Mesothelial cell of epicardium (in vitro differentiated cells): Measurements from ENCODE around the gene CEP76. TPM values are rescaled to one million over a fixed set of nuclear protein-coding genes. Genes with fewer than 3 reads are reported as not detected.
A peak's percentile ranks its signal among the peaks of the same experiment; 100 is the strongest.

Experiments
- DNase-seq, 2 experiments: peaks; one replicate each; pipeline ENCODE4 v3.0.0; 2021; ENCODE audit warnings: low spot score in 2 of 2; ENCODE audit not compliant: unreplicated experiment in 2 of 2
- H3K27ac Mint-ChIP-seq: 2 replicates; pipeline ENCODE4 v1.8.0; 2021; ENCODE audit warnings: mixed read lengths
- H3K27me3 Mint-ChIP-seq: 2 replicates; pipeline ENCODE4 v1.8.0; 2021; ENCODE audit warnings: low read depth, mixed read lengths
- H3K36me3 Mint-ChIP-seq: 2 replicates; pipeline ENCODE4 v1.8.0; 2021; ENCODE audit warnings: mixed read lengths
- H3K4me1 Mint-ChIP-seq: 2 replicates; pipeline ENCODE4 v1.8.0; 2021; ENCODE audit warnings: mixed read lengths
- H3K4me3 Mint-ChIP-seq: 2 replicates; pipeline ENCODE4 v1.8.0; 2021; ENCODE audit warnings: mild to moderate bottlenecking, moderate library complexity, mixed read lengths
- H3K9me3 Mint-ChIP-seq: 2 replicates; pipeline ENCODE4 v1.8.0; 2021; ENCODE audit warnings: mixed read lengths
- total RNA-seq: library from RNA; stranded (reverse); gene quantifications from 3 replicates; pipeline ENCODE4 v1.2.1, GENCODE V29; 2021
- TF ChIP-seq, protein P1 (sequence below): fragments of 200-600 bp; sonication (generic); IDR thresholded peaks from one replicate; pipeline ENCODE4 v1.5.0; 2021; ENCODE audit warnings: antibody characterized with exemption; ENCODE audit not compliant: unreplicated experiment

CEP76 gene
- total RNA-seq, 1 donor from 2014 or later: 9.6 TPM

DNA sequence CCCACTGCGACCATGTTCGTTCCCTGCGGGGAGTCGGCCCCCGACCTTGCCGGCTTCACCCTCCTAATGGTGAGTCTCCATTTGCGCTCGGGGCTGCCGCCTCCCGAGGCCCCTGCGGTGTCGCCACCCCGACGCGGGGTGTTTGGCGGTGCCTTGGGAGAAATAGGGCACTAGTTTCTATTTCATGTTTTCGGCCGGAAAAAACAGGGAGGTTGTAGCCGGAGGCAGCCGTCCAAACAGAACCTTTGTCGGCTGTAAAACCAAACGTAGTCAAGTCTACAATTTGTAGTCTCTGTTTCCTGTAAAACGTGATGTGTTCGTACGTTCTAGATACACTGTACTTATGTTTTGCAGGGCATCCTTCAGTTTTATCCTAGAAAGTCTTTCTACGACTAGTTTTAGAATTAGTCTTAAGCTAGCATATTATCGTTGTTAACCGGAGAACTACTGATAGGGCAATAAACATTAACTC, 609 bp upstream of the CEP76 start:
- no peaks in the 10 kb centered on the region for H3K9me3 Mint-ChIP-seq
- peaks cover 29% of the 10 kb centered on the region for H3K4me1 Mint-ChIP-seq
- TF ChIP-seq, protein P1, sequence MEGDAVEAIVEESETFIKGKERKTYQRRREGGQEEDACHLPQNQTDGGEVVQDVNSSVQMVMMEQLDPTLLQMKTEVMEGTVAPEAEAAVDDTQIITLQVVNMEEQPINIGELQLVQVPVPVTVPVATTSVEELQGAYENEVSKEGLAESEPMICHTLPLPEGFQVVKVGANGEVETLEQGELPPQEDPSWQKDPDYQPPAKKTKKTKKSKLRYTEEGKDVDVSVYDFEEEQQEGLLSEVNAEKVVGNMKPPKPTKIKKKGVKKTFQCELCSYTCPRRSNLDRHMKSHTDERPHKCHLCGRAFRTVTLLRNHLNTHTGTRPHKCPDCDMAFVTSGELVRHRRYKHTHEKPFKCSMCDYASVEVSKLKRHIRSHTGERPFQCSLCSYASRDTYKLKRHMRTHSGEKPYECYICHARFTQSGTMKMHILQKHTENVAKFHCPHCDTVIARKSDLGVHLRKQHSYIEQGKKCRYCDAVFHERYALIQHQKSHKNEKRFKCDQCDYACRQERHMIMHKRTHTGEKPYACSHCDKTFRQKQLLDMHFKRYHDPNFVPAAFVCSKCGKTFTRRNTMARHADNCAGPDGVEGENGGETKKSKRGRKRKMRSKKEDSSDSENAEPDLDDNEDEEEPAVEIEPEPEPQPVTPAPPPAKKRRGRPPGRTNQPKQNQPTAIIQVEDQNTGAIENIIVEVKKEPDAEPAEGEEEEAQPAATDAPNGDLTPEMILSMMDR: no peak
- H3K27ac Mint-ChIP-seq: peak overlapping the region; percentile 97
- no peak for DNase-seq
- peak overlapping the region; percentile 90 for H3K4me3 Mint-ChIP-seq
- H3K27me3 Mint-ChIP-seq: no peaks in the 10 kb centered on the region
- H3K36me3 Mint-ChIP-seq: peaks cover 20% of the 10 kb centered on the region

DNA sequence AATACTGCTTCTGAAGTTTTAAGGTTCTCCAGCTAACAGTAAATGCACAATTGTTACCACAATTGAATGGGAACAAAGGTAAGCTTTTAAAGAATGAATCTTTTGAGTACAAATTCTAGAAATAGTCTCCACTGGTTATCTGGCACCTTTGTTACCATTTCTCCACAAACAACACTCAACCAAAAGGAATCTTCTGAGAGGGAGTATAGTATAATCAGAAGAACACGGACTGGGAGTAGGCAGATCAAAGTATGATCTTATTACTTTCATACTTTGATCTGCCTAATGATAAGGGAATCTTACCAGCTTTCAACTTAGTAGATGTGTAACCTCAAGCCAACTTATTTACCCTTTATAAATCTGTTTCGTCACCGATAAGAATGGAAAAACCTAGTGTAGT, 1.4 kb downstream of the CEP76 start:
- H3K4me1 Mint-ChIP-seq: peaks cover 29% of the 10 kb centered on the region
- H3K4me3 Mint-ChIP-seq: peak overlapping the region; percentile 90
- no peak for DNase-seq
- H3K27me3 Mint-ChIP-seq: no peaks in the 10 kb centered on the region
- no peaks in the 10 kb centered on the region for H3K9me3 Mint-ChIP-seq
- TF ChIP-seq, protein P1: no peak
- H3K36me3 Mint-ChIP-seq: peaks cover 11% of the 10 kb centered on the region
- peak overlapping the region; percentile 97 for H3K27ac Mint-ChIP-seq

DNA sequence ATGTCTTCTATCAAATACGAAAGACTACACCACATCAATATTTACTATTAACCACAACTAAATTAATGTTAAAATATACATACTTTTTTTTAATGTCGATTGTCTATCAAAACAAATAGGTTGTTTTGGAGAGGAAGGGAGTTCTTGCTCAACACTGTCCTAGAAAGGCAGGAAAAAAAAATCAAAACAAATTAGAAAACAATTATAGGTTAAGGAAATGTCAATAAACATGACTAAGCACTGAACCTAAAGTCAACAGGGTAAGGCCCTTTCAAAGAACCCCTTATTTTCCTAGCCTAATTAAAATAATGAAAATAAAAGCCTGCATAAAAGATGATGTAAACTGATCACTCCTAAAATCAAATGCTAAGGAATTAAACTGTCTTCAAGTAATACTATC, 2.8 kb downstream of the CEP76 start:
- H3K9me3 Mint-ChIP-seq: no peaks in the 10 kb centered on the region
- H3K27ac Mint-ChIP-seq: no peak overlapping the region
- H3K4me1 Mint-ChIP-seq: peaks cover 28% of the 10 kb centered on the region
- H3K4me3 Mint-ChIP-seq: no peak overlapping the region
- TF ChIP-seq, protein P1: no peak
- H3K27me3 Mint-ChIP-seq: no peaks in the 10 kb centered on the region
- DNase-seq: no peak
- H3K36me3 Mint-ChIP-seq: peaks cover 10% of the 10 kb centered on the region

DNA sequence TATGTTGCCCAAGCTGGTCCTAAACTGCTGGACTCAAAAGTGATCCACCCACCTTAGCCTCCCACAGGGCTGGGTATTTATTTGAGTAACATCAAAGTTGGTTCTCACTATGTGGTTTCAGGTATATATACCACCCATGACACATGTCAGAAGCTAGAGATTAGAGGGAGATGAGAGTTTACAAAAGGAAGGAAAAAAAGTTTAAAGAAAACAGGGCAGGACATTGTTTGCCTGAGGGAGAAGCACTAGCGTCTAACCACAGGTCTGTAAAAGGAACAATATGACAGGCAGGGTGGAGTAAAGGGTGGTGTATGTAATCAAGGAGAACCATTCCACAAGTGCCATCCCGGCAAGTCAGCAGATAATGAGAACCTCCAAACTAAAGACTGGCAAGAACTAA, 8.5 kb downstream of the CEP76 start:
- peaks cover 20% of the 10 kb centered on the region for H3K36me3 Mint-ChIP-seq
- no peak overlapping the region for H3K4me3 Mint-ChIP-seq
- no peaks in the 10 kb centered on the region for H3K9me3 Mint-ChIP-seq
- DNase-seq: no peak
- TF ChIP-seq, protein P1: no peak
- no peak overlapping the region for H3K27ac Mint-ChIP-seq
- no peaks in the 10 kb centered on the region for H3K4me1 Mint-ChIP-seq
- H3K27me3 Mint-ChIP-seq: no peaks in the 10 kb centered on the region

DNA sequence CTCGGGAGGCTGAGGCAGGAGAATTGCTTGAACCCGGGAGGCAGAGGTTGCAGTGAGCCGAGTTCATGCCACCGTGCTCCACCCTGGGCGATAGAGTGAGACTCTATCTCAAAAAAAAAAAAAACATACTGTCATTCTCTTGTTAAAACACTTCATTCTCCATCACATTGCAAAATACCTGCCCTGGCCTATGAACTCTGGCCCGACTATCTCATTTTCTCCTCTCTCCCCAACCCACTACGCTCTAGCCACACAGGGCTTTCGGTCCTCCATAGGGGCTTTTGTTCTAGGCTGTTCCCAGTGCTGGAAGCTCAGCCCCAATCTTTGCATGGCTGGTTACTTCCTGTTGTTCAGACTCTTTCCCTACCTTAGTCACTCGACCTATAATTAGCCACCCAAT, 10.3 kb downstream of the CEP76 start:
- H3K27ac Mint-ChIP-seq: no peak overlapping the region
- H3K4me1 Mint-ChIP-seq: no peaks in the 10 kb centered on the region
- peaks cover 14% of the 10 kb centered on the region for H3K36me3 Mint-ChIP-seq

More for the DNA sequence above, 10.3 kb downstream of the CEP76 start:
- no peak overlapping the region for H3K4me3 Mint-ChIP-seq
- no peaks in the 10 kb centered on the region for H3K9me3 Mint-ChIP-seq
- DNase-seq: no peak
- TF ChIP-seq, protein P1: no peak
- H3K27me3 Mint-ChIP-seq: no peaks in the 10 kb centered on the region
